ENCODE data around the gene USP17L21.
"Not testable (repeated sequence)": the region's sequence is repeated elsewhere in the genome, so short reads cannot be mapped to it uniquely, and the experiment has no call there.

The USP17L21 gene, protein sequence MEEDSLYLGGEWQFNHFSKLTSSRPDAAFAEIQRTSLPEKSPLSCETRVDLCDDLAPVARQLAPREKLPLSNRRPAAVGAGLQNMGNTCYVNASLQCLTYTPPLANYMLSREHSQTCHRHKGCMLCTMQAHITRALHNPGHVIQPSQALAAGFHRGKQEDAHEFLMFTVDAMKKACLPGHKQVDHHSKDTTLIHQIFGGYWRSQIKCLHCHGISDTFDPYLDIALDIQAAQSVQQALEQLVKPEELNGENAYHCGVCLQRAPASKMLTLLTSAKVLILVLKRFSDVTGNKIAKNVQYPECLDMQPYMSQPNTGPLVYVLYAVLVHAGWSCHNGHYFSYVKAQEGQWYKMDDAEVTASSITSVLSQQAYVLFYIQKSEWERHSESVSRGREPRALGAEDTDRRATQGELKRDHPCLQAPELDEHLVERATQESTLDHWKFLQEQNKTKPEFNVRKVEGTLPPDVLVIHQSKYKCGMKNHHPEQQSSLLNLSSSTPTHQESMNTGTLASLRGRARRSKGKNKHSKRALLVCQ
- 0 reads per million in 18 experiments for total RNA-seq

DNA sequence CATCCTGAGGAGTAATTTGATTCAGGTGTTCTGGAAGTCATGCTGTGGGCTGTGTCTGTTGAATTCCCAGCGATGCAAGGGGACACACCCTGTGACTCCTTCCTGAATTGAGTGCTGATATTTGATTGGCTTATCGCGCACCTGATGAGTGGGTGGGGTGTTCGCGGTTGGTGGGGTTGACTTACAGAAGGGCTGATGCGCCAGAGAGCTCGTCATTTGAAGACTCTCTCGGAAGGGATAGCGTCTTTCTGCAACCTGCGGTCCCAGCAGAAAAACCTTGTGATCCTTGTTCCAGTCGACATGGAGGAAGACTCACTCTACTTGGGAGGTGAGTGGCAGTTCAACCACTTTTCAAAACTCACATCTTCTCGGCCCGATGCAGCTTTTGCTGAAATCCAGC, at the start of gene USP17L21:
Gene USP17L21 (plus strand): TSS at position 301 of the 400 bp plus-strand sequence. CDS start 0 bp downstream, at position 301.
- DNase-seq: not testable (repeated sequence)

DNA sequence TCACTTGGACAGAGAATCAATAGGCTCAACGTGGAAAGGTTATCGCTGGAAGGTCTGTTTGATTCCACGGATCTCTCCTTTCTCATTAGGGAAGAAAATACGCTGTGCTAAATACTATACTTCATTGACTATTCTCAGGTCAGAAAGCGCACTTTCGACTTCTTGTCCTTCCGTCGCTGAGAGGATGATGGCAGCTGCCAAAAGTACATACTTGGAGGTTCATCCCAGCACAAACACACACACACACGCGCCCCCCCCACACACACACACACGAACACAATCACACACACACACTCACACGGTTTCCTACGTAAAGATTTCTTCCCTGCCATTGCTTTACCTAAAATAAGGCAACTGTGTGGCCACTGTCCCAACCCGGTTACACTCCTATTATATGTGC, 48.0 kb upstream of the USP17L21 start:
- not testable (repeated sequence) for DNase-seq

DNA sequence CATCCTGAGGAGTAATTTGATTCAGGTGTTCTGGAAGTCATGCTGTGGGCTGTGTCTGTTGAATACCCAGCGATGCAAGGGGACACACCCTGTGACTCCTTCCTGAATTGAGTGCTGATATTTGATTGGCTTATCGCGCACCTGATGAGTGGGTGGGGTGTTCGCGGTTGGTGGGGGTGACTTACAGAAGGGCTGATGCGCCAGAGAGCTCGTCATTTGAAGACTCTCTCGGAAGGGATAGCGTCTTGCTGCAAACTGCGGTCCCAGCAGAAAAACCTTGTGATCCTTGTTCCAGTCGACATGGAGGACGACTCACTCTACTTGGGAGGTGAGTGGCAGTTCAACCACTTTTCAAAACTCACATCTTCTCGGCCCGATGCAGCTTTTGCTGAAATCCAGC, 47.6 kb upstream of the USP17L21 start, which contains the start of gene USP17L11:
Gene USP17L11 (plus strand): TSS at position 301 of the 400 bp plus-strand sequence. CDS start 0 bp downstream, at position 301.
- DNase-seq: not testable (repeated sequence)

DNA sequence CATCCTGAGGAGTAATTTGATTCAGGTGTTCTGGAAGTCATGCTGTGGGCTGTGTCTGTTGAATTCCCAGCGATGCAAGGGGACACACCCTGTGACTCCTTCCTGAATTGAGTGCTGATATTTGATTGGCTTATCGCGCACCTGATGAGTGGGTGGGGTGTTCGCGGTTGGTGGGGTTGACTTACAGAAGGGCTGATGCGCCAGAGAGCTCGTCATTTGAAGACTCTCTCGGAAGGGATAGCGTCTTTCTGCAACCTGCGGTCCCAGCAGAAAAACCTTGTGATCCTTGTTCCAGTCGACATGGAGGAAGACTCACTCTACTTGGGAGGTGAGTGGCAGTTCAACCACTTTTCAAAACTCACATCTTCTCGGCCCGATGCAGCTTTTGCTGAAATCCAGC, 42.8 kb upstream of the USP17L21 start, which contains the start of gene USP17L12:
Gene USP17L12 (plus strand): TSS at position 301 of the 400 bp plus-strand sequence. CDS start 0 bp downstream, at position 301.
- not testable (repeated sequence) for DNase-seq

DNA sequence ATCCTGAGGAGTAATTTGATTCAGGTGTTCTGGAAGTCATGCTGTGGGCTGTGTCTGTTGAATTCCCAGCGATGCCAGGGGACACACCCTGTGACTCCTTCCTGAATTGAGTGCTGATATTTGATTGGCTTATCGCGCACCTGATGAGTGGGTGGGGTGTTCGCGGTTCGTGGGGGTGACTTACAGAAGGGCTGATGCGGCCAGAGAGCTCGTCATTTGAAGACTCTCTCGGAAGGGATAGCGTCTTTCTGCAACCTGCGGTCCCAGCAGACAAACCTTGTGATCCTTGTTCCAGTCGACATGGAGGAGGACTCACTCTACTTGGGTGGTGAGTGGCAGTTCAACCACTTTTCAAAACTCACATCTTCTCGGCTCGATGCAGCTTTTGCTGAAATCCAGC, 38.1 kb upstream of the USP17L21 start, which contains the start of gene USP17L13:
Gene USP17L13 (plus strand): TSS at position 301 of the 400 bp plus-strand sequence. CDS start 0 bp downstream, at position 301.
- not testable (repeated sequence) for DNase-seq

DNA sequence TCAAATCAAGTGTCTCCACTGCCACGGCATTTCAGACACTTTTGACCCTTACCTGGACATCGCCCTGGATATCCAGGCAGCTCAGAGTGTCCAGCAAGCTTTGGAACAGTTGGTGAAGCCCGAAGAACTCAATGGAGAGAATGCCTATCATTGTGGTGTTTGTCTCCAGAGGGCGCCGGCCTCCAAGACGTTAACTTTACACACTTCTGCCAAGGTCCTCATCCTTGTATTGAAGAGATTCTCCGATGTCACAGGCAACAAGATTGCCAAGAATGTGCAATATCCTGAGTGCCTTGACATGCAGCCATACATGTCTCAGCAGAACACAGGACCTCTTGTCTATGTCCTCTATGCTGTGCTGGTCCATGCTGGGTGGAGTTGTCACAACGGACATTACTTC, 32.4 kb upstream of the USP17L21 start:
- DNase-seq: not testable (repeated sequence)

DNA sequence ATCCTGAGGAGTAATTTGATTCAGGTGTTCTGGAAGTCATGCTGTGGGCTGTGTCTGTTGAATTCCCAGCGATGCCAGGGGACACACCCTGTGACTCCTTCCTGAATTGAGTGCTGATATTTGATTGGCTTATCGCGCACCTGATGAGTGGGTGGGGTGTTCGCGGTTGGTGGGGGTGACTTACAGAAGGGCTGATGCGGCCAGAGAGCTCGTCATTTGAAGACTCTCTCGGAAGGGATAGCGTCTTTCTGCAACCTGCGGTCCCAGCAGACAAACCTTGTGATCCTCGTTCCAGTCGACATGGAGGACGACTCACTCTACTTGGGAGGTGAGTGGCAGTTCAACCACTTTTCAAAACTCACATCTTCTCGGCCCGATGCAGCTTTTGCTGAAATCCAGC, 28.6 kb upstream of the USP17L21 start, which contains the start of gene USP17L15:
Gene USP17L15 (plus strand): TSS at position 301 of the 400 bp plus-strand sequence. CDS start 0 bp downstream, at position 301.
- DNase-seq: not testable (repeated sequence)

DNA sequence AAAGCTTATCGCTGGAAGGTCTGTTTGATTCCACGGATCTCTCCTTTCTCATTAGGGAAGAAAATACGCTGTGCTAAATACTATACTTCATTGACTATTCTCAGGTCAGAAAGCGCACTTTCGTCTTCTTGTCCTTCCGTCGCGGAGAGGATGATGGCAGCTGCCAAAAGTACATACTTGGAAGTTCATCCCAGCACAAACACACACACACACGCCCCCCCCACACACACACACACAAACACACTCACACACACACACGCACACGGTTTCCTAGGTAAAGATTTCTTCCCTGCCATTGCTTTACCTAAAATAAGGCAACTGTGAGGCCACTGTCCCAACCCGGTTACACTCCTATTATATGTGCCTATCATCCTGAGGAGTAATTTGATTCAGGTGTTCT, 24.2 kb upstream of the USP17L21 start:
- not testable (repeated sequence) for DNase-seq

DNA sequence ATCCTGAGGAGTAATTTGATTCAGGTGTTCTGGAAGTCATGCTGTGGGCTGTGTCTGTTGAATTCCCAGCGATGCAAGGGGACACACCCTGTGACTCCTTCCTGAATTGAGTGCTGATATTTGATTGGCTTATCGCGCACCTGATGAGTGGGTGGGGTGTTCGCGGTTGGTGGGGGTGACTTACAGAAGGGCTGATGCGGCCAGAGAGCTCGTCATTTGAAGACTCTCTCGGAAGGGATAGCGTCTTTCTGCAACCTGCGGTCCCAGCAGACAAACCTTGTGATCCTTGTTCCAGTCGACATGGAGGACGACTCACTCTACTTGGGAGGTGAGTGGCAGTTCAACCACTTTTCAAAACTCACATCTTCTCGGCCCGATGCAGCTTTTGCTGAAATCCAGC, 19.1 kb upstream of the USP17L21 start, which contains the start of gene USP17L17:
Gene USP17L17 (plus strand): TSS at position 301 of the 400 bp plus-strand sequence. CDS start 0 bp downstream, at position 301.
- DNase-seq: not testable (repeated sequence)

DNA sequence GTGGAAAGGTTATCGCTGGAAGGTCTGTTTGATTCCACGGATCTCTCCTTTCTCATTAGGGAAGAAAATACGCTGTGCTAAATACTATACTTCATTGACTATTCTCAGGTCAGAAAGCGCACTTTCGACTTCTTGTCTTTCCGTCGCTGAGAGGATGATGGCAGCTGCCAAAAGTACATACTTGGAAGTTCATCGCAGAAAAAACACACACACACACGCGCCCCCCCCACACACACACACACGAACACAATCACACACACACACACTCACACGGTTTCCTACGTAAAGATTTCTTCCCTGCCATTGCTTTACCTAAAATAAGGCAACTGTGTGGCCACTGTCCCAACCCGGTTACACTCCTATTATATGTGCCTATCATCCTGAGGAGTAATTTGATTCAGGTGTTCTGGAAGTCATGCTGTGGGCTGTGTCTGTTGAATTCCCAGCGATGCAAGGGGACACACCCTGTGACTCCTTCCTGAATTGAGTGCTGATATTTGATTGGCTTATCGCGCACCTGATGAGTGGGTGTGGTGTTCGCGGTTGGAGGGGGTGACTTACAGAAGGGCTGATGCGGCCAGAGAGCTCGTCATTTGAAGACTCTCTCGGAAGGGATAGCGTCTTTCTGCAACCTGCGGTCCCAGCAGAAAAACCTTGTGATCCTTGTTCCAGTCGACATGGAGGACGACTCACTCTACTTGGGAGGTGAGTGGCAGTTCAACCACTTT, 14.6 kb upstream of the USP17L21 start, which contains the start of gene USP17L18:
Gene USP17L18 (plus strand): TSS at position 678 of the 728 bp plus-strand sequence. CDS start 0 bp downstream, at position 678.
- not testable (repeated sequence) for DNase-seq

DNA sequence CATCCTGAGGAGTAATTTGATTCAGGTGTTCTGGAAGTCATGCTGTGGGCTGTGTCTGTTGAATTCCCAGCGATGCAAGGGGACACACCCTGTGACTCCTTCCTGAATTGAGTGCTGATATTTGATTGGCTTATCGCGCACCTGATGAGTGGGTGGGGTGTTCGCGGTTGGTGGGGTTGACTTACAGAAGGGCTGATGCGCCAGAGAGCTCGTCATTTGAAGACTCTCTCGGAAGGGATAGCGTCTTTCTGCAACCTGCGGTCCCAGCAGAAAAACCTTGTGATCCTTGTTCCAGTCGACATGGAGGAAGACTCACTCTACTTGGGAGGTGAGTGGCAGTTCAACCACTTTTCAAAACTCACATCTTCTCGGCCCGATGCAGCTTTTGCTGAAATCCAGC, 9.6 kb upstream of the USP17L21 start, which contains the start of gene USP17L19:
Gene USP17L19 (plus strand): TSS at position 301 of the 400 bp plus-strand sequence. CDS start 0 bp downstream, at position 301.
- DNase-seq: not testable (repeated sequence)

DNA sequence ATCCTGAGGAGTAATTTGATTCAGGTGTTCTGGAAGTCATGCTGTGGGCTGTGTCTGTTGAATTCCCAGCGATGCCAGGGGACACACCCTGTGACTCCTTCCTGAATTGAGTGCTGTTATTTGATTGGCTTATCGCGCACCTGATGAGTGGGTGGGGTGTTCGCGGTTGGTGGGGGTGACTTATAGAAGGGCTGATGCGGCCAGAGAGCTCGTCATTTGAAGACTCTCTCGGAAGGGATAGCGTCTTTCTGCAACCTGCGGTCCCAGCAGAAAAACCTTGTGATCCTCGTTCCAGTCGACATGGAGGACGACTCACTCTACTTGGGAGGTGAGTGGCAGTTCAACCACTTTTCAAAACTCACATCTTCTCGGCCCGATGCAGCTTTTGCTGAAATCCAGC, 4.8 kb upstream of the USP17L21 start, which contains the start of gene USP17L20:
Gene USP17L20 (plus strand): TSS at position 301 of the 400 bp plus-strand sequence. CDS start 0 bp downstream, at position 301.
- DNase-seq: not testable (repeated sequence)

DNA sequence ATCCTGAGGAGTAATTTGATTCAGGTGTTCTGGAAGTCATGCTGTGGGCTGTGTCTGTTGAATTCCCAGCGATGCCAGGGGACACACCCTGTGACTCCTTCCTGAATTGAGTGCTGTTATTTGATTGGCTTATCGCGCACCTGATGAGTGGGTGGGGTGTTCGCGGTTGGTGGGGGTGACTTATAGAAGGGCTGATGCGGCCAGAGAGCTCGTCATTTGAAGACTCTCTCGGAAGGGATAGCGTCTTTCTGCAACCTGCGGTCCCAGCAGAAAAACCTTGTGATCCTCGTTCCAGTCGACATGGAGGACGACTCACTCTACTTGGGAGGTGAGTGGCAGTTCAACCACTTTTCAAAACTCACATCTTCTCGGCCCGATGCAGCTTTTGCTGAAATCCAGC, 4.6 kb downstream of the USP17L21 start, which contains the start of gene USP17L22:
Gene USP17L22 (plus strand): TSS at position 301 of the 400 bp plus-strand sequence. CDS start 0 bp downstream, at position 301.
- DNase-seq: not testable (repeated sequence)

DNA sequence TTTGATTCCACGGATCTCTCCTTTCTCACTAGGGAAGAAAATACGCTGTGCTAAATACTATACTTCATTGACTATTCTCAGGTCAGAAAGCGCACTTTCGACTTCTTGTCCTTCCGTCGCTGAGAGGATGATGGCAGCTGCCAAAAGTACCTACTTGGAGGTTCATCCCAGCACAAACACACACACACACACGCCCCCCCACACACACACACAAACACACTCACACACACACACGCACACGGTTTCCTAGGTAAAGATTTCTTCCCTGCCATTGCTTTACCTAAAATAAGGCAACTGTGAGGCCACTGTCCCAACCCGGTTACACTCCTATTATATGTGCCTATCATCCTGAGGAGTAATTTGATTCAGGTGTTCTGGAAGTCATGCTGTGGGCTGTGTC, 9.0 kb downstream of the USP17L21 start:
- not testable (repeated sequence) for DNase-seq
